PC-9 (cell line): ENCODE results near the gene HHAT.

Experiments used
- EZH2 ChIP-seq: fragments of 200-600 bp; sonication (generic); IDR thresholded peaks from 2 replicates; pipeline ENCODE4 v1.8.0; 2017; ENCODE audit warnings: antibody characterized with exemption, low read depth
- TF ChIP-seq, protein P1 (sequence below): fragments of 200-600 bp; sonication (generic); conservative IDR thresholded peaks from 2 replicates; pipeline ENCODE4 v1.6.1; 2017; ENCODE audit warnings: mixed run types, antibody characterized with exemption, mild to moderate bottlenecking, moderate library complexity

DNA sequence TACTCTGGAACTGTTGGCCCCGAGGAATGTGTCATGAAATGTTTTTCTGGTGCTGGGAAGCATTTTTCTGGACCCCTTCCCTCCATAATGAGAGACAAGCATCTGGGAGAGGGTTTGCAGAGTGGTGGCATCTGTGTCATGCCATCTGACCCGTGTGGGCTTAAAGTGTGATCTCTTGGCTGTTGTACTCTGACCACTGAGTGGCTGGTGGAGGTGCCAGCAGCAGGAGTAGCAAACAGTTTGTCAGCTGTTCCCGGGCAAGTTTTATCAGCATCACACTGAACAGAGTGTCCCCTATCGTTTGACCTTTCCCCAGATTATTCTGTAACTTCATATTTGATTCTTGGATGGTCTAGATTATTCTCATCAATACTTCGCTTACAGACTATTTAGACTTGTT, 150.1 kb downstream of the HHAT start:
- TF ChIP-seq, protein P1, sequence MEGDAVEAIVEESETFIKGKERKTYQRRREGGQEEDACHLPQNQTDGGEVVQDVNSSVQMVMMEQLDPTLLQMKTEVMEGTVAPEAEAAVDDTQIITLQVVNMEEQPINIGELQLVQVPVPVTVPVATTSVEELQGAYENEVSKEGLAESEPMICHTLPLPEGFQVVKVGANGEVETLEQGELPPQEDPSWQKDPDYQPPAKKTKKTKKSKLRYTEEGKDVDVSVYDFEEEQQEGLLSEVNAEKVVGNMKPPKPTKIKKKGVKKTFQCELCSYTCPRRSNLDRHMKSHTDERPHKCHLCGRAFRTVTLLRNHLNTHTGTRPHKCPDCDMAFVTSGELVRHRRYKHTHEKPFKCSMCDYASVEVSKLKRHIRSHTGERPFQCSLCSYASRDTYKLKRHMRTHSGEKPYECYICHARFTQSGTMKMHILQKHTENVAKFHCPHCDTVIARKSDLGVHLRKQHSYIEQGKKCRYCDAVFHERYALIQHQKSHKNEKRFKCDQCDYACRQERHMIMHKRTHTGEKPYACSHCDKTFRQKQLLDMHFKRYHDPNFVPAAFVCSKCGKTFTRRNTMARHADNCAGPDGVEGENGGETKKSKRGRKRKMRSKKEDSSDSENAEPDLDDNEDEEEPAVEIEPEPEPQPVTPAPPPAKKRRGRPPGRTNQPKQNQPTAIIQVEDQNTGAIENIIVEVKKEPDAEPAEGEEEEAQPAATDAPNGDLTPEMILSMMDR, result no peak
- TF ChIP-seq EZH2, result no peak
